Muscle of leg (tissue), 11 donors: ENCODE data around the gene CNPY1. TPM values are rescaled to one million over a fixed set of nuclear protein-coding genes. Genes with fewer than 3 reads are reported as not detected.

Experiments
- DNase-seq: peaks from one replicate; pipeline ENCODE4 v3.0.0; 2013
- H3K27ac ChIP-seq: one replicate; pipeline ENCODE4 v1.5.1; 2013; ENCODE audit warnings: mild to moderate bottlenecking, low read length, control low read depth
- H3K27me3 ChIP-seq: one replicate; pipeline ENCODE4 v1.6.1; 2013; ENCODE audit warnings: low read length; ENCODE audit not compliant: control insufficient read depth, insufficient read depth
- H3K36me3 ChIP-seq: one replicate; pipeline ENCODE4 v1.6.1; 2013; ENCODE audit warnings: low read length; ENCODE audit not compliant: control insufficient read depth, insufficient read depth
- H3K4me1 ChIP-seq: one replicate; pipeline ENCODE4 v1.6.1; 2013; ENCODE audit warnings: low read length; ENCODE audit not compliant: control insufficient read depth, insufficient read depth
- H3K4me3 ChIP-seq: one replicate; pipeline ENCODE4 v1.5.1; 2013; ENCODE audit warnings: low read length, control low read depth
- H3K9me3 ChIP-seq: replicated peaks from 2 replicates; pipeline ENCODE4 v1.6.1; 2013; ENCODE audit warnings: low read depth, low read length; ENCODE audit not compliant: control insufficient read depth
- WGBS: methylation state at CpG from one replicate; pipeline ENCODE4 v1.1.5; 2013; ENCODE audit warnings: missing lambda C conversion rate; ENCODE audit not compliant: insufficient coverage; 5-methylcytosine and 5-hydroxymethylcytosine counted together
- polyA plus RNA-seq, 8 donors: library from polyadenylated mRNA; unstranded; fragments of 120-200 nt; gene quantifications; one replicate each; pipeline versions ENCODE4 v1.2.1 to v1.2.3, GENCODE V29; 2013; ENCODE audit warnings: inconsistent platforms in 1 of 8, low replicate concordance in 1 of 8; ENCODE audit not compliant: insufficient read length in 8 of 8, insufficient read depth in 1 of 8
- total RNA-seq: library from RNA; stranded (reverse); fragments of 120-200 nt; gene quantifications from one replicate; pipeline ENCODE4 v1.2.4, GENCODE V29; 2013

Gene CNPY1
- total and polyA plus RNA-seq, 9 donors, result 0.11 to 0.44 (median 0.18) TPM; not detected in 6

- no peaks in the 10 kb centered on the region for H3K9me3 ChIP-seq
- no peaks in the 10 kb centered on the region for H3K36me3 ChIP-seq
- DNase-seq, result no peak
- no peak overlapping the region for H3K27ac ChIP-seq
- H3K4me3 ChIP-seq, result no peak overlapping the region
- WGBS, result 67% methylated on average over 13 of the region's 13 CpGs
- H3K27me3 ChIP-seq, result peaks cover 4% of the 10 kb centered on the region
- H3K4me1 ChIP-seq, result peaks cover 6% of the 10 kb centered on the region
Measured at GRCh38 chr7:155579565-155579964, 33.2 kb upstream of the CNPY1 start.

GRCh38 chr7:155578016-155578415, 31.7 kb upstream of the CNPY1 start:
- no peaks in the 10 kb centered on the region for H3K36me3 ChIP-seq

GRCh38 chr7:155577509-155577905, 31.1 kb upstream of the CNPY1 start:
- 82% methylated on average over 16 of the region's 16 CpGs for WGBS
- no peak for DNase-seq
- no peaks in the 10 kb centered on the region for H3K4me1 ChIP-seq
- H3K27ac ChIP-seq, result no peak overlapping the region
- H3K36me3 ChIP-seq, result no peaks in the 10 kb centered on the region
- H3K27me3 ChIP-seq, result peaks cover 4% of the 10 kb centered on the region
- no peak overlapping the region for H3K4me3 ChIP-seq
- no peaks in the 10 kb centered on the region for H3K9me3 ChIP-seq

More at GRCh38 chr7:155578016-155578415, 31.7 kb upstream of the CNPY1 start:
- H3K4me3 ChIP-seq, result no peak overlapping the region
- WGBS, result 89% methylated on average over 12 of the region's 13 CpGs
- no peak for DNase-seq
- H3K27ac ChIP-seq, result no peak overlapping the region
- no peaks in the 10 kb centered on the region for H3K9me3 ChIP-seq
- no peaks in the 10 kb centered on the region for H3K4me1 ChIP-seq
- peaks cover 4% of the 10 kb centered on the region for H3K27me3 ChIP-seq

- peaks cover 3% of the 10 kb centered on the region for H3K27me3 ChIP-seq
- H3K27ac ChIP-seq, result no peak overlapping the region
- no peaks in the 10 kb centered on the region for H3K9me3 ChIP-seq
- no peaks in the 10 kb centered on the region for H3K4me1 ChIP-seq
- 60% methylated on average over 13 of the region's 17 CpGs for WGBS
- H3K36me3 ChIP-seq, result no peaks in the 10 kb centered on the region
- no peak for DNase-seq
- no peak overlapping the region for H3K4me3 ChIP-seq
Measured at GRCh38 chr7:155576900-155577508, 30.6 kb upstream of the CNPY1 start.

GRCh38 chr7:155576416-155576815, 30.1 kb upstream of the CNPY1 start:
- peaks cover 3% of the 10 kb centered on the region for H3K27me3 ChIP-seq
- WGBS, result 69% methylated on average over 7 of the region's 20 CpGs
- no peaks in the 10 kb centered on the region for H3K9me3 ChIP-seq
- no peaks in the 10 kb centered on the region for H3K36me3 ChIP-seq
- no peak for DNase-seq
- peaks cover 3% of the 10 kb centered on the region for H3K4me1 ChIP-seq
- no peak overlapping the region for H3K27ac ChIP-seq
- H3K4me3 ChIP-seq, result no peak overlapping the region

- H3K36me3 ChIP-seq, result no peaks in the 10 kb centered on the region
- H3K27ac ChIP-seq, result no peak overlapping the region
- peaks cover 3% of the 10 kb centered on the region for H3K27me3 ChIP-seq
- peaks cover 12% of the 10 kb centered on the region for H3K4me1 ChIP-seq
- no peak for DNase-seq
- H3K9me3 ChIP-seq, result no peaks in the 10 kb centered on the region
- WGBS, result 74% methylated on average over 5 of the region's 10 CpGs
- H3K4me3 ChIP-seq, result no peak overlapping the region
Measured at GRCh38 chr7:155574556-155575290, 28.4 kb upstream of the CNPY1 start.

- 38% methylated on average over 10 of the region's 11 CpGs for WGBS
- no peak for DNase-seq
- Histone ChIP-seq H3K36me3 (no peaks in the 10 kb centered on the region), H3K27ac (no peak overlapping the region), H3K4me3 (no peak overlapping the region), H3K4me1 (peaks cover 38% of the 10 kb centered on the region), H3K27me3 (peaks cover 3% of the 10 kb centered on the region), H3K9me3 (no peaks in the 10 kb centered on the region)
Measured at GRCh38 chr7:155571581-155572345, 25.4 kb upstream of the CNPY1 start.

GRCh38 chr7:155570991-155571390, 24.6 kb upstream of the CNPY1 start:
- H3K36me3 ChIP-seq, result no peaks in the 10 kb centered on the region
- H3K4me1 ChIP-seq, result peaks cover 38% of the 10 kb centered on the region
- WGBS, result 74% methylated on average over 5 of the region's 6 CpGs
- H3K9me3 ChIP-seq, result no peaks in the 10 kb centered on the region
- no peak overlapping the region for H3K4me3 ChIP-seq
- DNase-seq, result no peak
- H3K27me3 ChIP-seq, result peaks cover 3% of the 10 kb centered on the region
- no peak overlapping the region for H3K27ac ChIP-seq

- H3K27ac ChIP-seq, result no peak overlapping the region
- 70% methylated on average over 14 of the region's 28 CpGs for WGBS
- H3K4me3 ChIP-seq, result no peak overlapping the region
- H3K9me3 ChIP-seq, result no peaks in the 10 kb centered on the region
- peaks cover 38% of the 10 kb centered on the region for H3K4me1 ChIP-seq
- DNase-seq, result no peak
- H3K27me3 ChIP-seq, result peaks cover 4% of the 10 kb centered on the region
- no peaks in the 10 kb centered on the region for H3K36me3 ChIP-seq
Measured at GRCh38 chr7:155570171-155570958, 24.0 kb upstream of the CNPY1 start.
